Heart left ventricle (tissue), 16 donors: ENCODE results near the gene DIP2C. TPM values are rescaled to one million over a fixed set of nuclear protein-coding genes. Genes with fewer than 3 reads are reported as not detected.
A peak's percentile ranks its signal among the peaks of the same experiment; 100 is the strongest.

ENCODE experiments used
- ATAC-seq, 4 donors: fragments of 200-7000 bp; cut with Tn5 transposase; one replicate each; pipeline ENCODE4 v1.9.1; 2020 to 2022; ENCODE audit warnings: moderate library complexity in 4 of 4, mild to moderate bottlenecking in 3 of 4, moderate number of reproducible peaks in 1 of 4
- DNase-seq, 5 donors: peaks; one replicate each; pipeline ENCODE4 v3.0.0-alpha.2; 2020
- H3K27ac ChIP-seq, 12 donors: fragments of 200-600 bp; sonication (generic) in 4 of 12; one replicate each; pipeline versions ENCODE4 v1.5.0 to v1.8.0; 2016 to 2022; ENCODE audit warnings: mild to moderate bottlenecking in 2 of 12
- H3K27me3 ChIP-seq, 9 donors: fragments of 200-600 bp; sonication (generic) in 2 of 9; one replicate each; pipeline versions ENCODE4 v1.5.1 to v1.8.0; 2016 to 2022; ENCODE audit warnings: mild to moderate bottlenecking in 3 of 9
- H3K36me3 ChIP-seq, 9 donors: fragments of 200-600 bp; sonication (generic) in 2 of 9; one replicate each; pipeline versions ENCODE4 v1.5.0 to v1.8.0; 2018 to 2022; ENCODE audit warnings: mild to moderate bottlenecking in 2 of 9
- H3K4me1 ChIP-seq, 12 donors: fragments of 200-600 bp; sonication (generic) in 4 of 12; one replicate each; pipeline versions ENCODE4 v1.5.0 to v1.8.0; 2016 to 2022; ENCODE audit warnings: mild to moderate bottlenecking in 3 of 12
- H3K4me3 ChIP-seq, 12 donors: fragments of 200-600 bp; sonication (generic) in 4 of 12; one replicate each; pipeline versions ENCODE4 v1.5.0 to v1.8.0; 2017 to 2022; ENCODE audit warnings: mild to moderate bottlenecking in 9 of 12, moderate library complexity in 4 of 12
- H3K9me3 ChIP-seq, 12 donors: fragments of 200-600 bp; sonication (generic) in 4 of 12; one replicate each; pipeline versions ENCODE4 v1.5.0 to v1.8.0; 2016 to 2022; ENCODE audit warnings: mild to moderate bottlenecking in 1 of 12
- CTCF ChIP-seq, 12 donors: fragments of 200-600 bp; sonication (generic) in 4 of 12; IDR thresholded peaks; one replicate each; pipeline versions ENCODE4 v1.5.0 to v1.8.0; 2018 to 2022; ENCODE audit warnings: antibody characterized with exemption in 12 of 12, mild to moderate bottlenecking in 5 of 12
- POLR2A ChIP-seq, 2 donors: fragments of 450-650 bp; IDR thresholded peaks; one replicate each; pipeline ENCODE4 v1.6.1; 2017; ENCODE audit warnings: antibody characterized with exemption in 2 of 2, mild to moderate bottlenecking in 2 of 2, moderate library complexity in 2 of 2
- WGBS, 4 donors: extraction: QIAGEN DNeasy Blood & Tissue Kit in 2 of 4; methylation state at CpG; one replicate each; pipeline versions ENCODE4 v1.1.5 to v1.1.7; 2013 to 2018; 5-methylcytosine and 5-hydroxymethylcytosine counted together
- intact Hi-C, 10 donors: fragments of 100-400 bp; cut with DNase I; formaldehyde crosslinking; loops; one replicate each; pipeline versions ENCODE4 v1.11.1 to v1.14.2; 2022
- polyA plus RNA-seq, 2 donors: library from polyadenylated mRNA; stranded (reverse); fragments of 200-250 nt; gene quantifications; one replicate each; pipeline ENCODE4 v1.2.3, GENCODE V29; 2013
- total RNA-seq, 9 donors: library from RNA; depleted of rRNA in 2 of 9; stranded (reverse); fragments of >200 nt in 2 of 9; fragmentation: NEBNext Ultra II Directional in 3 of 9; extraction: Animal tissue kit (Norgen Biotek cat#: 25700) in 3 of 9; gene quantifications; one replicate each; pipeline versions ENCODE4 v1.1.0 to v1.2.4, GENCODE V29; 2016 to 2023
- donor health status: ischemic (EF 13 %, LVEDD 7.1; RV severe dilation, severe dysfunction).
- donor health status: healthy with polysubstance abuse.
- donor health status: DM: no; HTN: yes; CAD: no.
- donor health status: DM: no; HTN: no; CAD: no.
- donor health status: ischemic (EF 25% LVEDD 6.9; RV normal size, moderate dysfunction).
- donor health status: ischemic (EF 25% LVEDD 5.7; RV mildly dilated, moderate dysfunction).
- donor health status: healthy.
- donor health status: DM: yes; HTN: yes; CAD: no.
- donor health status: ischemic (EF 35%, LVEDD 5.7; RV mildly dilated, moderate dysfunction).
- donor health status: nonischemic (EF 11% LVEDD 7.7; RV severe dilation, severe dysfunction).
- donor health status: DM: yes; HTN: yes; CAD: no.
- donor health status: PGD.
- donor health status: ischemic (EF 29% LVEDD 5.4; RV normal size, mild dysfunction).
- donor health status: nonischemic (EF 23%, LVEDD 6.1; RV moderate dilation, normal function).

Gene DIP2C
- total and polyA plus RNA-seq, 11 donors, result 7.4 to 43.1 (median 28.5) TPM

GRCh38 chr10:555682-556350 lies 133.7 kb downstream of the DIP2C start:
- no peaks in the 10 kb centered on the region for H3K9me3 ChIP-seq
- TF ChIP-seq CTCF (IDR thresholded peaks at IDR 0.05), result no peak
- no peak for TF ChIP-seq POLR2A (IDR thresholded peaks at IDR 0.05)
- 55 to 65% (median 60%) methylated on average over 20 to 27 of the region's 27 CpGs for WGBS, 4 donors
- ATAC-seq (peak in 2 of 4 donors; percentile 50 to 63), DNase-seq (no peak)
- H3K27ac ChIP-seq, result peak overlapping the region in 1 of 12 donors; percentile 30
- no peak overlapping the region for H3K4me3 ChIP-seq
- H3K27me3 ChIP-seq, result no peaks in the 10 kb centered on the region
- intact Hi-C loops, result no loop called here
- peaks cover 0 to 75% (median 24%) of the 10 kb centered on the region in 12 donors for H3K4me1 ChIP-seq
- H3K36me3 ChIP-seq, result no peaks in the 10 kb centered on the region

- intact Hi-C loops, result no loop called here
- Histone ChIP-seq H3K36me3 (no peaks in the 10 kb centered on the region), H3K27me3 (no peaks in the 10 kb centered on the region), H3K9me3 (no peaks in the 10 kb centered on the region), H3K4me1 (peaks cover 0 to 74% (median 24%) of the 10 kb centered on the region in 12 donors), H3K4me3 (no peak overlapping the region), H3K27ac (peak overlapping the region in 1 of 12 donors; percentile 30)
- DNase-seq (no peak), ATAC-seq (no peak)
- TF ChIP-seq POLR2A (IDR thresholded peaks at IDR 0.05) (no peak), CTCF (IDR thresholded peaks at IDR 0.05) (no peak)
- 83 to 95% (median 88%) methylated on average over 12 of the region's 12 CpGs for WGBS, 4 donors
These were observed 134.2 kb downstream of the DIP2C start for GRCh38 chr10:555281-555680.

- DNase-seq, result no peak
- H3K27ac ChIP-seq, result no peak overlapping the region
- no peak for ATAC-seq
- WGBS, 4 donors, result 78 to 92% (median 87%) methylated on average over 8 of the region's 8 CpGs
- H3K27me3 ChIP-seq, result no peaks in the 10 kb centered on the region
- no peak overlapping the region for H3K4me3 ChIP-seq
- peaks cover 0 to 65% (median 21%) of the 10 kb centered on the region in 12 donors for H3K4me1 ChIP-seq
- intact Hi-C loops, result no loop called here
- no peaks in the 10 kb centered on the region for H3K36me3 ChIP-seq
- TF ChIP-seq POLR2A (IDR thresholded peaks at IDR 0.05) (no peak), CTCF (IDR thresholded peaks at IDR 0.05) (no peak)
- H3K9me3 ChIP-seq, result no peaks in the 10 kb centered on the region
These were observed 135.2 kb downstream of the DIP2C start for GRCh38 chr10:554182-554848.

- peaks cover 0 to 60% (median 21%) of the 10 kb centered on the region in 12 donors for H3K4me1 ChIP-seq
These were observed 136.2 kb downstream of the DIP2C start for GRCh38 chr10:553233-553632.

More at GRCh38 chr10:553233-553632, 136.2 kb downstream of the DIP2C start:
- TF ChIP-seq CTCF (IDR thresholded peaks at IDR 0.05) (no peak), POLR2A (IDR thresholded peaks at IDR 0.05) (no peak)
- no peaks in the 10 kb centered on the region for H3K27me3 ChIP-seq
- H3K36me3 ChIP-seq, result no peaks in the 10 kb centered on the region
- no peak overlapping the region for H3K4me3 ChIP-seq
- ATAC-seq (no peak), DNase-seq (no peak)
- intact Hi-C loops, result no loop called here
- no peak overlapping the region for H3K27ac ChIP-seq
- WGBS, 4 donors, result 86 to 95% (median 89%) methylated on average over 5 of the region's 5 CpGs
- H3K9me3 ChIP-seq, result no peaks in the 10 kb centered on the region
